Activated CD4-positive, alpha-beta T cell treated with anti-CD3 and anti-CD28 coated beads for 24 hours (primary cell): Measurements from ENCODE around the gene NTRK1.

Source experiments
- DNase-seq, 2 donors: peaks; one replicate each; pipeline ENCODE4 v3.0.0-alpha.2; 2020; ENCODE audit warnings: low read depth in 2 of 2

The NTRK1 gene

GRCh38 chr1:156898161-156898566, 37.5 kb downstream of the NTRK1 start:
- DNase-seq = no peak

- no peak for DNase-seq
Observed at GRCh38 chr1:156898971-156899664, 38.5 kb downstream of the NTRK1 start.

- DNase-seq = no peak
Observed at GRCh38 chr1:156899956-156900718, 39.5 kb downstream of the NTRK1 start.

- no peak for DNase-seq
Observed at GRCh38 chr1:156900896-156901589, 40.4 kb downstream of the NTRK1 start.

GRCh38 chr1:156901590-156901900, 40.9 kb downstream of the NTRK1 start:
- DNase-seq = no peak

- DNase-seq = no peak
Observed at GRCh38 chr1:156901966-156902915, 41.6 kb downstream of the NTRK1 start.

GRCh38 chr1:156903328-156904091, 42.8 kb downstream of the NTRK1 start:
- no peak for DNase-seq

- no peak for DNase-seq
Observed at GRCh38 chr1:156904187-156904959, 43.7 kb downstream of the NTRK1 start.

GRCh38 chr1:156905176-156905575, 44.5 kb downstream of the NTRK1 start:
- no peak for DNase-seq

- DNase-seq = no peak
Observed at GRCh38 chr1:156905651-156906050, 45.0 kb downstream of the NTRK1 start.

- DNase-seq = no peak
Observed at GRCh38 chr1:156906206-156906906, 45.7 kb downstream of the NTRK1 start.

GRCh38 chr1:156908541-156908940, 47.9 kb downstream of the NTRK1 start:
- no peak for DNase-seq

- no peak for DNase-seq
Observed at GRCh38 chr1:156908955-156909354, 48.3 kb downstream of the NTRK1 start.

GRCh38 chr1:156909671-156910070, 49.0 kb downstream of the NTRK1 start:
- DNase-seq = no peak

GRCh38 chr1:156910309-156910782, 49.7 kb downstream of the NTRK1 start:
- peak; percentile 37 to 61 for DNase-seq

GRCh38 chr1:156911577-156912298, 51.1 kb downstream of the NTRK1 start:
- DNase-seq = no peak

- no peak for DNase-seq
Observed at GRCh38 chr1:156912310-156912709, 51.6 kb downstream of the NTRK1 start.
